Measurements from ENCODE around the gene SNRPD2.
"Not testable (repeated sequence)": the region's sequence is repeated elsewhere in the genome, so short reads cannot be mapped to it uniquely, and the experiment has no call there.

The SNRPD2 gene

GRCh38 chr19:45692187-45693105 lies 693 bp upstream of the SNRPD2 start, which contains the start of gene QPCTL:
Gene QPCTL (plus strand): TSS chr19:45692666. CDS start chr19:45692704, 38 bp downstream.
- peak; percentile 99 for DNase-seq (ENCODE audit: low read depth)
- TF ChIP-seq CTCF (IDR thresholded peaks at IDR 0.05; ENCODE audit: low read depth, low read length, missing control alignments) = no peak
- H3K4me3 ChIP-seq (ENCODE audit: low read depth, low read length) = peak within 1 kb of the TSS; percentile 79

- DNase-seq (ENCODE audit: low read depth) = no peak
- no peak overlapping the region for H3K4me3 ChIP-seq (ENCODE audit: low read depth, low read length)
- TF ChIP-seq CTCF (IDR thresholded peaks at IDR 0.05; ENCODE audit: low read depth, low read length, missing control alignments) = no peak
These were observed 4.2 kb downstream of the SNRPD2 start for GRCh38 chr19:45687599-45687998.

- not testable (repeated sequence) for DNase-seq (ENCODE audit: low read depth); H3K4me3 ChIP-seq (ENCODE audit: low read depth, low read length)
These were observed 6.7 kb downstream of the SNRPD2 start for GRCh38 chr19:45685045-45685444.

- no peak overlapping the region for H3K4me3 ChIP-seq (ENCODE audit: low read depth, low read length)
- no peak for DNase-seq (ENCODE audit: low read depth)
- TF ChIP-seq CTCF (IDR thresholded peaks at IDR 0.05; ENCODE audit: low read depth, low read length, missing control alignments) = no peak
These were observed 8.8 kb downstream of the SNRPD2 start for GRCh38 chr19:45682908-45683307.

- DNase-seq (ENCODE audit: low read depth) = no peak
- no peak for TF ChIP-seq CTCF (IDR thresholded peaks at IDR 0.05; ENCODE audit: low read depth, low read length, missing control alignments)
- H3K4me3 ChIP-seq (ENCODE audit: low read depth, low read length) = no peak overlapping the region
These were observed 9.6 kb downstream of the SNRPD2 start for GRCh38 chr19:45682117-45682516.

GRCh38 chr19:45681391-45682015 lies 10.2 kb downstream of the SNRPD2 start:
- peak; percentile 57 for DNase-seq (ENCODE audit: low read depth)
- peak overlapping the region; percentile 39 for H3K4me3 ChIP-seq (ENCODE audit: low read depth, low read length)

More at GRCh38 chr19:45681391-45682015, 10.2 kb downstream of the SNRPD2 start:
- peak; percentile 95 for TF ChIP-seq CTCF (IDR thresholded peaks at IDR 0.05; ENCODE audit: low read depth, low read length, missing control alignments)

Data from GM12864 (cell line).